GM19035 (cell line): ENCODE data around the gene DFFB.

Experiments
- ATAC-seq: cut with Tn5 transposase; IDR thresholded peaks from one replicate; pipeline ENCODE4 v1.9.1; 2021; ENCODE audit not compliant: unreplicated experiment

The DFFB gene

GRCh38 chr1:3869751-3870301 lies 12.6 kb downstream of the DFFB start:
- no peak for ATAC-seq

- ATAC-seq = no peak
These were observed 14.2 kb downstream of the DFFB start for GRCh38 chr1:3871451-3871805.

- no peak for ATAC-seq
These were observed 15.3 kb downstream of the DFFB start for GRCh38 chr1:3872546-3872945.

- ATAC-seq = no peak
These were observed 17.5 kb downstream of the DFFB start for GRCh38 chr1:3874736-3875135.

GRCh38 chr1:3876716-3877115 lies 19.4 kb downstream of the DFFB start:
- ATAC-seq = no peak

GRCh38 chr1:3879099-3879498 lies 21.8 kb downstream of the DFFB start:
- no peak for ATAC-seq

- no peak for ATAC-seq
These were observed 22.6 kb downstream of the DFFB start for GRCh38 chr1:3879787-3880428.

GRCh38 chr1:3880429-3881192 lies 23.3 kb downstream of the DFFB start:
- ATAC-seq = no peak

- no peak for ATAC-seq
These were observed 23.9 kb downstream of the DFFB start for GRCh38 chr1:3881193-3881480.

GRCh38 chr1:3883194-3883925 lies 26.1 kb downstream of the DFFB start:
- no peak for ATAC-seq

GRCh38 chr1:3884966-3885365 lies 27.7 kb downstream of the DFFB start:
- no peak for ATAC-seq

GRCh38 chr1:3885611-3886010 lies 28.3 kb downstream of the DFFB start:
- no peak for ATAC-seq

GRCh38 chr1:3886106-3886670 lies 28.9 kb downstream of the DFFB start:
- no peak for ATAC-seq

GRCh38 chr1:3886691-3887090 lies 29.4 kb downstream of the DFFB start:
- no peak for ATAC-seq

GRCh38 chr1:3888301-3888700 lies 31.0 kb downstream of the DFFB start:
- no peak for ATAC-seq

- no peak for ATAC-seq
These were observed 32.7 kb downstream of the DFFB start for GRCh38 chr1:3889936-3890335.

- no peak for ATAC-seq
These were observed 33.4 kb downstream of the DFFB start for GRCh38 chr1:3890389-3891328.

GRCh38 chr1:3891329-3891865 lies 34.1 kb downstream of the DFFB start:
- ATAC-seq = no peak

- ATAC-seq = no peak
These were observed 35.5 kb downstream of the DFFB start for GRCh38 chr1:3892748-3893147.

- ATAC-seq = no peak
These were observed 35.9 kb downstream of the DFFB start for GRCh38 chr1:3893190-3893589.
